ENCODE data around the gene LMX1B.

DNA sequence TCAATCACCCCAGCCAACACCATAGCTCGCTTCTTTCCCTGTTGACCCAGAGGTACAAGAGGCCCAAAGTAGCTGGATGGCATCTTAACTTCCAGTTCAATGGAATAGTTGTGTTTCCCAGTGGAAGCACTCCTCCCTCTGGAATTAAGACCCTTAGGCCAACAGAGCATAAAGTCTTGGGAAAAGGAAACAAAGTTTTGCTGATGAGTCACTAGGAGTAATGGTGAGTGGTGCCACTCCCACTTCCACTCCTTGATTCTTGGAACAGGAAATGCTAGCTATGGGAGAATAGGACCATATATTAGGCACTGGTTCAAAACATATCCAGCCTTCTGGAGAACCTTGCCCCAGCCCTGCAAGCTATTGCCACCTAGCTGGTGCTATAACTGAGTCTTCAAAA lies 44.7 kb upstream of the LMX1B start:
- TF ChIP-seq, protein P1, sequence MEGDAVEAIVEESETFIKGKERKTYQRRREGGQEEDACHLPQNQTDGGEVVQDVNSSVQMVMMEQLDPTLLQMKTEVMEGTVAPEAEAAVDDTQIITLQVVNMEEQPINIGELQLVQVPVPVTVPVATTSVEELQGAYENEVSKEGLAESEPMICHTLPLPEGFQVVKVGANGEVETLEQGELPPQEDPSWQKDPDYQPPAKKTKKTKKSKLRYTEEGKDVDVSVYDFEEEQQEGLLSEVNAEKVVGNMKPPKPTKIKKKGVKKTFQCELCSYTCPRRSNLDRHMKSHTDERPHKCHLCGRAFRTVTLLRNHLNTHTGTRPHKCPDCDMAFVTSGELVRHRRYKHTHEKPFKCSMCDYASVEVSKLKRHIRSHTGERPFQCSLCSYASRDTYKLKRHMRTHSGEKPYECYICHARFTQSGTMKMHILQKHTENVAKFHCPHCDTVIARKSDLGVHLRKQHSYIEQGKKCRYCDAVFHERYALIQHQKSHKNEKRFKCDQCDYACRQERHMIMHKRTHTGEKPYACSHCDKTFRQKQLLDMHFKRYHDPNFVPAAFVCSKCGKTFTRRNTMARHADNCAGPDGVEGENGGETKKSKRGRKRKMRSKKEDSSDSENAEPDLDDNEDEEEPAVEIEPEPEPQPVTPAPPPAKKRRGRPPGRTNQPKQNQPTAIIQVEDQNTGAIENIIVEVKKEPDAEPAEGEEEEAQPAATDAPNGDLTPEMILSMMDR (conservative IDR thresholded peaks at IDR 0.05), result no peak
- no peak for TF ChIP-seq ZFX (IDR thresholded peaks at IDR 0.05)

Data from C4-2B (cell line).